ENCODE measurements around the gene RBMS1.

DNA sequence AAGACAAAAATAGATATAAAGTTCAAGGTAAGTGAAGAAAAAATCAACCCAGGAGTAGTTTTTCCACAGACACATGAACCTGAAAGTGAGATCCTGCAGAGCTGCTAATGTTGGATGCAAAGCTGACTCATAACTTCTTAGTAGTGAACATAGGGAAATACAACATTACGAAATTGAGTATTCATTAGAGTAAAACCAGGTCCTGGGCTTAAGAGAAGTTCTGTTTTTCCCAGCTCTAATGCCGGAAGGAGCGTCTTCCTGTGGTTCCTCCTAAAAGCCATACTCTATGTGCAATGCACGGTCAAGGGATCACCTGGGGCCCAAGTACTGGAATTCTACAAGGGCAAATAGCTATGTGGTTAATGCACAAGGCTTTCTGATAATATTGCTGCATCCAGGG, 141.7 kb downstream of the RBMS1 start:
- TF ChIP-seq EZH2phosphoT487 (IDR thresholded peaks at IDR 0.05; ENCODE audit: low read length) (no peak), EZH2 (optimal IDR thresholded peaks at IDR 0.05; ENCODE audit: low read depth, low read length) (no peak)
- TF ChIP-seq, protein P1, sequence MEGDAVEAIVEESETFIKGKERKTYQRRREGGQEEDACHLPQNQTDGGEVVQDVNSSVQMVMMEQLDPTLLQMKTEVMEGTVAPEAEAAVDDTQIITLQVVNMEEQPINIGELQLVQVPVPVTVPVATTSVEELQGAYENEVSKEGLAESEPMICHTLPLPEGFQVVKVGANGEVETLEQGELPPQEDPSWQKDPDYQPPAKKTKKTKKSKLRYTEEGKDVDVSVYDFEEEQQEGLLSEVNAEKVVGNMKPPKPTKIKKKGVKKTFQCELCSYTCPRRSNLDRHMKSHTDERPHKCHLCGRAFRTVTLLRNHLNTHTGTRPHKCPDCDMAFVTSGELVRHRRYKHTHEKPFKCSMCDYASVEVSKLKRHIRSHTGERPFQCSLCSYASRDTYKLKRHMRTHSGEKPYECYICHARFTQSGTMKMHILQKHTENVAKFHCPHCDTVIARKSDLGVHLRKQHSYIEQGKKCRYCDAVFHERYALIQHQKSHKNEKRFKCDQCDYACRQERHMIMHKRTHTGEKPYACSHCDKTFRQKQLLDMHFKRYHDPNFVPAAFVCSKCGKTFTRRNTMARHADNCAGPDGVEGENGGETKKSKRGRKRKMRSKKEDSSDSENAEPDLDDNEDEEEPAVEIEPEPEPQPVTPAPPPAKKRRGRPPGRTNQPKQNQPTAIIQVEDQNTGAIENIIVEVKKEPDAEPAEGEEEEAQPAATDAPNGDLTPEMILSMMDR (IDR thresholded peaks at IDR 0.05; ENCODE audit: low read length), result no peak

All from MM.1S (cell line).